ENCODE results near the gene CERS6. TPM values are rescaled to one million over a fixed set of nuclear protein-coding genes. Genes with fewer than 3 reads are reported as not detected.

The CERS6 gene
- total RNA-seq, 2 donors from 2014 or later, result 12.5 to 16.3 TPM

- no peak overlapping the region for H3K27ac ChIP-seq
- DNase-seq (no peak), ATAC-seq (no peak)
- TF ChIP-seq CTCF (IDR thresholded peaks at IDR 0.05), result no peak
- TF ChIP-seq POLR2A (IDR thresholded peaks at IDR 0.05), result no peak
- no peaks in the 10 kb centered on the region for H3K27me3 ChIP-seq
- H3K9me3 ChIP-seq, result no peaks in the 10 kb centered on the region
- H3K4me3 ChIP-seq, result no peak overlapping the region
- H3K4me1 ChIP-seq, result peaks cover 44% of the 10 kb centered on the region
- no peaks in the 10 kb centered on the region for H3K36me3 ChIP-seq (replicated peaks in 1 of 2; ENCODE audit: insufficient read depth in 1 of 2, low read depth in 2 of 2)
- intact Hi-C loops (cut with DNase I), result no loop called here
- 89 to 100% methylated on average over 2 of the region's 2 CpGs for WGBS, 2 donors
Observed at GRCh38 chr2:168810235-168810634, 354.2 kb downstream of the CERS6 start.

DNA sequence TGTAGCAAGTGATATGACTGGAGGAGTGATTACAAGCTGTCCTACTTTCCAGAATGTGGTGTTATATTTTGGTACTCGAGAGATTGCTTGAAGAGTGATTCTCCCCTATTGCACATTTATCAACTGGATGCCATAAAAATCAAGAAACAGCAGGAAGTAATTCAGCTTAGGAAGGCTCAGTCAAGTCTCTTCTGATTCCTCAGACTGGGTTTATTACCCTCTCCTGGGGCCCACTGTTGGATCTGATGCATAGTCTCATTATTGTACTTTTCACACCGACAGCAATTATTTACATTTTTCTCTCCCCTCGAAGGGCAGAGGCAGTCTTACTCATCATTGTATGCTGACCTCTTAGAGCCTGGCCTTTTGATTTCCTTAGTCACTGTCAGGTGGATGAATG, 355.6 kb downstream of the CERS6 start:
- WGBS, 2 donors, result 70 to 82% methylated on average over 3 of the region's 3 CpGs
- H3K36me3 ChIP-seq (replicated peaks in 1 of 2; ENCODE audit: insufficient read depth in 1 of 2, low read depth in 2 of 2), result no peaks in the 10 kb centered on the region
- no peak overlapping the region for H3K4me3 ChIP-seq
- intact Hi-C loops (cut with DNase I), result no loop called here
- no peaks in the 10 kb centered on the region for H3K27me3 ChIP-seq
- H3K4me1 ChIP-seq, result peaks cover 47% of the 10 kb centered on the region
- H3K27ac ChIP-seq, result no peak overlapping the region
- ATAC-seq (no peak), DNase-seq (no peak)
- no peaks in the 10 kb centered on the region for H3K9me3 ChIP-seq
- no peak for TF ChIP-seq CTCF (IDR thresholded peaks at IDR 0.05)
- no peak for TF ChIP-seq POLR2A (IDR thresholded peaks at IDR 0.05)

DNA sequence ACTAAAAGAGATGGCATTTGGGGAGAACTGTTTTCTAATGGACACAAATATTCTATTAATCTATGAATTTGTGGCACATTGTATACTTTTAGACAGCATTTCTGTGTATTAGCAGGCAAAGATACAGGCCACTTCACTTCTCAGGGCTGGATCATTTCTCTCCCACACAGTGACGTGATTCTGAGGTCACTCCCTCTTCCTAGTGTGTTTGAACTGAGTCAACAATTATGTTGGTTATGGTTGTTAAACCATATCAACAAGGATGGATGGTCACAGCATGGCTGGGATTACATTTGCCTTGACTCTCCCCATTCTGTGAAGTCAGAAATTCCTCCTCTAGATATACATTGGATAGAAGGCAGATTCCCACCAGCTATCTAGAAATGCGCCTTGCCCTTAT, 358.0 kb downstream of the CERS6 start:
- WGBS, 2 donors, result 65 to 86% methylated on average over 2 of the region's 2 CpGs
- no peaks in the 10 kb centered on the region for H3K27me3 ChIP-seq
- ATAC-seq, result no peak
- H3K4me1 ChIP-seq, result peaks cover 49% of the 10 kb centered on the region
- no peaks in the 10 kb centered on the region for H3K36me3 ChIP-seq (replicated peaks in 1 of 2; ENCODE audit: insufficient read depth in 1 of 2, low read depth in 2 of 2)
- intact Hi-C loops (cut with DNase I), result no loop called here
- peak overlapping the region in 2 of 4 donors; percentile 55 to 57 for H3K27ac ChIP-seq
- DNase-seq, result no peak
- H3K4me3 ChIP-seq, result no peak overlapping the region
- H3K9me3 ChIP-seq, result no peaks in the 10 kb centered on the region
- TF ChIP-seq POLR2A (IDR thresholded peaks at IDR 0.05), result no peak
- TF ChIP-seq CTCF (IDR thresholded peaks at IDR 0.05), result no peak

- Histone ChIP-seq H3K9me3 (no peaks in the 10 kb centered on the region), H3K27ac (peak overlapping the region in 3 of 4 donors; percentile 11 to 57 (median 55)), H3K27me3 (no peaks in the 10 kb centered on the region), H3K36me3 (replicated peaks in 1 of 2; ENCODE audit: insufficient read depth in 1 of 2, low read depth in 2 of 2) (no peaks in the 10 kb centered on the region), H3K4me3 (no peak overlapping the region), H3K4me1 (peaks cover 49% of the 10 kb centered on the region)
- WGBS, 2 donors, result 13 to 26% methylated on average over 1 of the region's 1 CpG
- intact Hi-C loops (cut with DNase I), result no loop called here
- no peak for DNase-seq
- no peak for TF ChIP-seq POLR2A (IDR thresholded peaks at IDR 0.05)
- TF ChIP-seq CTCF (IDR thresholded peaks at IDR 0.05), result no peak
- peak; percentile 63 for ATAC-seq
Observed at GRCh38 chr2:168814939-168815907, 359.2 kb downstream of the CERS6 start.

Measured in body of pancreas (tissue), 4 donors.